Umbilical cord (tissue), 2 donors: Measurements from ENCODE around the gene DLGAP1. TPM values are rescaled to one million over a fixed set of nuclear protein-coding genes. Genes with fewer than 3 reads are reported as not detected.
"Not testable (repeated sequence)": the region's sequence is repeated elsewhere in the genome, so short reads cannot be mapped to it uniquely, and the experiment has no call there.

ENCODE experiments used
- DNase-seq: peaks from one replicate; pipeline ENCODE4 v3.0.0-alpha.2; 2015; ENCODE audit warnings: low spot score
- total RNA-seq: library from RNA; depleted of rRNA; stranded (reverse); fragments of >200 nt; gene quantifications from one replicate; pipeline ENCODE4 v1.2.3, GENCODE V29; 2014; ENCODE audit warnings: low replicate concordance; ENCODE audit not compliant: insufficient read depth

Gene DLGAP1
- total RNA-seq, 1 donor from 2014 or later: 20.7 TPM

DNA sequence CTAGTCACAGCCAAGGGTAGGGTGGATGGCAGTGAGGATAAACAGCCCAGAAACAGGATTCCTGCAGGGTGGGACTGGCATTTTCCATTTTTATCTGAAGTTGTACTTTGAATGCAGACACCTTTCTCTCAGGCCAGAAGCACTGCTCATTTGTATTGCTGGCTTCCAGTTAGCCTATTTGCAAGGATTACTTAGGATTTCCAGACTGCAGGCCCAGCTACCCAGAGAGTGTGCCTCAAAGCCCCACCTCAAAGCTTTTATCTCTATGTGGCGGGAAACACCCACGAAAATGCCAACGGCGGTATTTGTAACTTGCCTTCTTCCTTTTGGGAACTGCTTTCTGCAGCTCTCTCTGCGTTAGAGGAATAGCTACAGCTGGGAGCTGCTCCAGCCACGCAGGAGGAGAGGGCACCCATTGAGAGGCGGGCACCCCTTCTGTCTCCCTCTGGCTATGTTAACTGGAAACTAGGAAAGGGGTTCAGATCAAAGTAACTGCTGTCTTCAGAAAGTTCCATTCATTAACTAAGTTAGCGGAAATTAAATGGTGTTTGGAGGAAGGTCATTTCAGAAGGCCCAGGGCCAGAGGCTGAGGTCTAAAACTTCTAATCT lies 860.2 kb downstream of the DLGAP1 start:
- peak; percentile 74 for DNase-seq

DNA sequence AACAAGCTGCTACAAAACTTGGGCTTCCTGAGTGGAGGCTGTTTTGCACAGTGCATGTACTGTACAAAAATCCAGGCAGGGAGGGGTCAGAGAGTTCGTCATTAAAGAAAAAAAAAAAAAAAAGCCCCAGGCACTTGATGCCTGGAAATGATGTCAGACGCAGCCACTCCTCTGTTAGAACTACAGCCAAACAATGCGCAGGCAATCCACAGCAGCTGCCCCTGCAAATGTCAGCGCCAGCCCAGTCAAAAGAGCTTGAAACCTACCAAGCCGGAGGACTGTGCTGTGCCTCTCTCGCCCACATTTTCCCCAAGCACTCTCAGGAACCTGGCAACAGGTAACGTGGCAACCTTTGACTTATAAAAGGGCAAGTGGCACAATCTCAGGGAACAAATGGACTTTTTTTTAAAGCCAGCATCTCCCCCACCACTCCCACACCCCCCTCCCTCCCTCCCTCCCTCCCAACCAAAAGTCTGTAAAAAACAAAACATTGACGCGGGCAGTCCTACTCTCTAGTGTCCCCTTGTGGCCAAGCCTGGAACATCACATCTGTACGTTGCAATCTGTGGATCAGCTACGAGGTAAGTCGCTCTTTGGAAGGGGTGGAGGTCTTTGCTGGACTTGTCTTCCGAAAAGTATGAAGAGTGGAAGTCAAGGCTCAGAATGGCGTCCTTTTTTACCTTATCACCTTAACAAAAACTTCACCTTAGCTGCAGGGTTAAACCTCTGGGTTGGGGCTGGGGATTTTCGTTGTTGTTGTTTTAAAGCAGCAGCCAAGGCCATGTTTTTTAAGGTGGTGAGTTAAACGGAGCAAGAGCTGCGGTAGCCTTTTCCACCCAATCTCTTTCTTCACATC lies 861.0 kb downstream of the DLGAP1 start:
- DNase-seq: peak; percentile 99

GRCh38 chr18:3593381-3593903 lies 861.7 kb downstream of the DLGAP1 start:
- DNase-seq: peak; percentile 93

DNA sequence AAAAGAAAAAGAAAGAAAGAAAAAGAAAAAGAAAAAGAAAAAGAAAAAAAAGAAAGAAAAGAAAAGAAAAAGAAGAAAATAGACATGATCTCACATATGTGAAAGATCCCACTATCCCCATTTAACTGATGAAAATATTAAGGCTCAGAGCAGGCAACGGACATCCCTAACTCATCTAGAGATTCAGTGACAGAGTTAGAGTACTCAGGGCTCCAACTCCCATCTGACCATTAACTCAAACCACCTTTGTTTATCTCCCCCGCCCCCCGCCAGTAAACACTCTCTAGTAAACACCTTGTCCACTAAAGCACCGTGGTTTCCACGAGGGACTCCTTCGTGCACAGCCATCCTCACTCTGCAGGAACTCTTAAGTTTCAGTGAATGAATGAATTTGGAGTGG lies 862.2 kb downstream of the DLGAP1 start:
- no peak for DNase-seq

DNA sequence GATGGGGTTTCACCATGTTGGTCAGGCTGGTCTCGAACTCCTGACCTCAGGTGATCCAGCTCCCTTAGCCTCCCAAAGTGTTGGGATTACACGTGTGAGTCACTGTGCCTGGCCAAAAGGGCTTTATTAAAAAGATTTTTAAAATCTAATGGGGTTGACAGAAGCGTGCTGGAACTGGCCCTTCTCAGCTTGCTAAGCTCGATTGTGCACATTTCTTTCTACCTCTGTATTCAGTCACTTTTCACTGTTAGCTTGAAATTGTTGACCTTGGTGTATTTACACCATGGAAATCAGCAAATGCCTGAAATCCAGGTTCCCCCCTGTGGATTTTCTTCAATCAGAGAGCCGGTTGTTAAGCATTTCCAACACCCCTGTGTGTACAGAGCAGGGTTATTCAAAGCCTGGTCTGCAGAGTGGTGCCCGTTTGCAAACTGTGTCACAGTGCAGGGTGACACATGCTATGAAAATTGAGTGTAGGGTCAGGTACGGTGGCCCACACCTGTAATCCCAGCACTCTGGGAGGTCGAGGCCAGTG lies 864.9 kb downstream of the DLGAP1 start:
- peak; percentile 53 for DNase-seq

GRCh38 chr18:3585656-3586509 lies 869.2 kb downstream of the DLGAP1 start:
- peak; percentile 57 for DNase-seq

GRCh38 chr18:3584897-3585460 lies 870.1 kb downstream of the DLGAP1 start:
- DNase-seq: no peak

DNA sequence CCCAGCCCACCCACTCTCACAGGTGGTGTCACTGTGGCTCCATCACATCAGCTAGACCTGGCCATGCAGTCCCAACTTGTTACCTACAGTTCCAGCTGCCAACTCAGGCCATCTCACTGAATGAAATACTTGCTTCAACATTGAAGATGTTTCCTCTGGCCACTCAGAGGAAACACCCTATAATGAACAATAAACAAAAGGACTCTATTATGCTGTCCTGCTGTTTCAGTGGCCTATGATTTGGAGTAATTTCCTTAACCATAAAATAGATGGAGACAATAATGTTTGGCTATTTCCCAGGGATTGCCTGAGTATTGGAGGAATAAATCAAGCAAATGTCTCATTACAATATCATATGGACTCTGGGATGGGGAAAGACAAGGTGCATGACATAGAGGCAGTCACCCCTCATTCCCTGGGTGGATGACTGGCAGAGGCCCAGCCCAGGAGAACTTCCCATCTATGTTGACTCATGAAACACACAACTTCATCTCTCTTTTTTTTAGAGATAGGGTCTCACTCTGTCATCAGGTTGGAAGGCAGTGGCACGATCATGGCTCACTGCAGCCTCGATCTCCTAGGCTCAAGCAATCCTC lies 870.7 kb downstream of the DLGAP1 start:
- no peak for DNase-seq

- DNase-seq: no peak
Measured at GRCh38 chr18:3583873-3584247, 871.2 kb downstream of the DLGAP1 start.

- DNase-seq: not testable (repeated sequence)
Measured at GRCh38 chr18:3583106-3583872, 871.8 kb downstream of the DLGAP1 start.

DNA sequence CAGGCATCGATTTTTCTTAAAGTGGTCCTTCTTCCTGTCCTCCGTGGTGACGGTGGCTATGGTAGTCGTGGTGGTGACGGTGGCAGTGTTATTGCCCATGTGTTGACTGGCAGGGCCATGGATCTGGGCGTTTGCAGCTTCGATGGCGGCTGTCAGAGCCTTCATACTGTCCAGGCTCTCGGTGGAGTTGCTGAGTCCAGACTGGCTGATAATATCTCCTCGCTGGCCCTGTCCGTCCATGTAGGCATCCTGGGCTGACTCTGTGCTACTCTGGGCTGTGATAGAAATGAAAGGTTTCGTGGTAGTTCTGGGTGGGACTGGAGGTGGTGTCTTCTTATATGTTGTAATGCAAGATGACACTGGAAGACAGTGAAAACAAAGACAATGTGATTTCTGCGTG lies 873.2 kb downstream of the DLGAP1 start:
- DNase-seq: no peak

DNA sequence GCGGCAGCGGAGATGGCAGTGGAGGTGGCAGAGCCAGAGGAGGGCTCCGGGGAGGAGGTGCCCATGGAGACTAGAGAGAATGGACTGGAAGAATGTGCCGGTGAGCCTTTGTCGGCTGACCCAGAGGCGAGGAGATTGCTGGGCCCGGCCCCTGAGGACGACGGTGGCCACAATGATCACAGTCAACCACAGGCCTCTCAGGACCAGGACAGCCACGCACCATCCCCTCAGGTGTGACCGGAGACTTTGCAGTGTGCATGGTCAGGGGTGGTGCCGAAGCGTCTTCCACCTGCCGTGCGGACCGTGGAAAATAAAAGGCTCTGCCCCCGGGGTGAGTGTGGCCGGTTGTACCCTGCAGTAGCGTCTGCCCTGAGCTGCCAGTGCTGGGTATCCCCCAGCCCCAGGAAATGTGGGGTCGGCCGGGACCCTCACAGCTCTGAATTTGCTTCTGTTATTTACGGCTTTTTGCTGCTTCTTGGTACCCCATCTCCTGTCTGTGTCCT lies 874.5 kb downstream of the DLGAP1 start:
- not testable (repeated sequence) for DNase-seq

- no peak for DNase-seq
Measured at GRCh38 chr18:3579701-3580100, 875.4 kb downstream of the DLGAP1 start.

DNA sequence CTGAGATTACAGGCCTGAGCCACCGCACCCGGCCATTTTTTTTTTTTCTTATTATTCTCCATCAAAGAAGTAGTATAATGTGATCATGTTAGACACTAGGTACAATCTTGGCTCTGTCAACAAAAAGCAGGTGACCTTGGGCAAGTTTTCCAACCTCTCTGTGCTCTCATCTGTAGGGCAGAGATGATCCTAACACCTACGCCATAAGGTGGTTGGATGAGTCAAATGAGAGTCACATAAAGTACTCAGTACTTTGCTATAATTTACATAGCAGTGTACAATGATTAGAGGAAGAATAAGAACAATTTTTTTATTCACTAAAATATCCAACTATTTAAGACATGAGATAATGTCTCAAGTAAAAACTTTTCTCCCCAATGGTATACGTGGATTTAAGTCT lies 876.5 kb downstream of the DLGAP1 start:
- no peak for DNase-seq

DNA sequence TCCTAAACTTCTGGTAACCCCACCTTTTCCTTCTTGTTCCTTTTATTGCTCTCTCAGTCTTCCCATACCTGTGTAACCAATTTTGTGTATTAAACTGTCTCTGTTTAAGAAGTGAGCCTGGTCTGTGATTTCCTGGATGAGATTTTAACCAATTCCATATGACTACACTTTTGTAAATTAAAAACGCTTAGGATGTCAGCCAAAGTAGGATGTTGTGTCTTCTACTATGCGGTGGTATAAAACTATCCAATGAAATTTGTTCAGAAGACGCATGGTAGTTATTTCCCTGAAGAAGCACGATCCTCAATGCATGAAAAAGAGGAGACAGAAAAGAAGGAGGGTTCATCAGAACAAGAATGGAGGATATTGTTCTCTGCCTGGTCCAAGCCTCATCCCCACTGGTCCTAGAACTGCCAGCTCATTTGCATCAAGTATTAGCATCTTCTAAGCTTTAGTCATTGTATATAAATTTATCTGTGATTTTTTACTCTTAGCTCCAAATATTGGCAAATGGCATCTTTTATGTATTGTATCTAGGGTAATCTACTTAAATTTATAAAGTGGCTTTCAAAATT lies 877.7 kb downstream of the DLGAP1 start:
- DNase-seq: no peak

DNA sequence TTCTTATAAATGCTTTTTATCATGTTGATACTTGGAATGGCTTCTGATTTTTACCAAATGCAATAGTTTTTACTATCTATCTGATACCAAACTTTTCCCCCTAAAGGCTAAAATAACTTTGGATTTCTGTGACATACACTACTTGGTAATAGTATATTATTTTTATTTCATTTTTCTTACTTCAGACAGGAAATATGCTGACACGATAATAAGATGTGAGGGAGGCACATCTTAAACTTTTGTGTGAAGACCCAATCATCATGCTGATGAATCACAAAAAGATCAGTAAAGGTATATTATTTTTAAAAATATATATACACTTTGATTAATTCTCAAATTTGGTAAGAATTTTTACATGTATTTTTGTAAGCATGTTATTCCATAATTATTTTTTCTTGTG lies 882.3 kb downstream of the DLGAP1 start:
- DNase-seq: no peak

- DNase-seq: no peak
Measured at GRCh38 chr18:3566851-3567250, 888.3 kb downstream of the DLGAP1 start.

DNA sequence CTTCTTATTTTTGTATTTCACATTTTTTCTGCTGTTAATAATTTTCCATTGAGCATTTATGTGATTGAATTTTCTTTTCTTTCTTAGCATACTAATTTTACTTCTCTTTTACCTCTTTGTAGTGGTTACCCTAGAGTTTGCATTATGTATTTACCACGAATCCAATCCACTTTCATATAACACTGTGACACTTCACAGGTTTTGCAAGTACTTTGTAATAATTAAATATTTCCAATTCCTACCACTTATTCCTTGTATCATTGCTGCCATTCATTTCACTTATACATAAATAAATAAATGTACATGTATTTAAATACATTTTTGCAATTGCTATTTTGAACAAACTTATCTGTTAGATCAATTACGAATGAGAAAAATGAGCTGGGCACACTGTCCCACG lies 894.4 kb downstream of the DLGAP1 start:
- no peak for DNase-seq

DNA sequence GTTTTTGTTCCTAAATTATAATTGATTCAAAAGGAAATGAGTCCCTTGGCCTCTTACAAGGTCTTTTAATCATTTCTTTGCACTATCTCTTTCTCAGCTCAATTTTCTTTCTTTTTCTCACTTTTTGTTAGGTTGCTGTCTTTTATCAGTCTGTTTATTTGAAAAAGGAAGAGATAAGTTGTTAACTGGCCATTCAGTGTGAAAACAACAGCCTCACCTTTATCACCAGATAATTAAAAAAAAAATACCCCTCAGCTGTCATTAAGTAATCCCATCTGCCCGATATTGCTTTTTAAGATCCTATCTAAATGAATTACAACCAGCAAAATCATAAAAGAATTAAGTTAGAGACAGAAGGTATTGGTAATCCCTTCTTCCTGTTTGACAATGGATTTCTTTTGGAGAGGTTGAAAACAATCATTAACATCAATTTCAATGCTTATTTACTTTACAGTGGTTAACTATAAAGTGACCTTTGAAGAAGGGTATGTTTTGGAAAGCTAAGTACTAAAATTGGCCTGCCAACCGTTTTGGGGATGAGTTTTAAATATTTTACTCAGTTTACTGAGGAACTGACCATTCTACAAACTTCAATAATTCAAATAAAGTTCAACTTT lies 900.2 kb downstream of the DLGAP1 start:
- no peak for DNase-seq
